Measurements from ENCODE around the gene OSBPL6. TPM values are rescaled to one million over a fixed set of nuclear protein-coding genes. Genes with fewer than 3 reads are reported as not detected.

The OSBPL6 gene
- total RNA-seq, 6 donors from 2014 or later = 2.0 to 35.4 (median 5.1) TPM

DNA sequence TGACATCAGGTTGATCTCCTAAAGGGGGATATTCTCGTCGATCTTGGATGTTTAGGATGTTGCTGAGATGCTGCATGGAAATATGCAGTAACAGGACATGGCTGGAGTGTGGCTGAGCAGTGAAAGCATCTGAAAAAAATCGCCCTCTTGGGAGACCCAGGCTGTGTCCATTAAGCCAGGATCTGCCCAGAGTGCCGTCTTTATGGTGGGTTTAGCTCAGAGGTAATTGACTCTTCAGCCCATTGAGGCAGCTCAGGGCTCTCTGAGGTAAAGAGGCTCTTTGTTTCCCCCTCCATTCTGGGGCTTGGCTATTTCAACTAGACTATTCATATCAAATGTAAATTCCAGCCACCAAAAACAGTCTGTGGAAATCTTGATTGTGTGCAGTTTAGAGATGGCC lies 26.5 kb downstream of the OSBPL6 start:
- ATAC-seq (ENCODE audit: low FRiP score in 2 of 2) = no peak
- 72 to 97% methylated on average over 3 to 4 of the region's 4 CpGs for WGBS, 2 donors
- no peak for DNase-seq
- H3K36me3 ChIP-seq = no peaks in the 10 kb centered on the region
- no peak overlapping the region for H3K27ac ChIP-seq
- no peaks in the 10 kb centered on the region for H3K27me3 ChIP-seq
- TF ChIP-seq POLR2AphosphoS5 (IDR thresholded peaks at IDR 0.05) (no peak), EP300 (IDR thresholded peaks at IDR 0.05) (no peak), POLR2A (IDR thresholded peaks at IDR 0.05) (no peak)
- TF ChIP-seq, protein P1, sequence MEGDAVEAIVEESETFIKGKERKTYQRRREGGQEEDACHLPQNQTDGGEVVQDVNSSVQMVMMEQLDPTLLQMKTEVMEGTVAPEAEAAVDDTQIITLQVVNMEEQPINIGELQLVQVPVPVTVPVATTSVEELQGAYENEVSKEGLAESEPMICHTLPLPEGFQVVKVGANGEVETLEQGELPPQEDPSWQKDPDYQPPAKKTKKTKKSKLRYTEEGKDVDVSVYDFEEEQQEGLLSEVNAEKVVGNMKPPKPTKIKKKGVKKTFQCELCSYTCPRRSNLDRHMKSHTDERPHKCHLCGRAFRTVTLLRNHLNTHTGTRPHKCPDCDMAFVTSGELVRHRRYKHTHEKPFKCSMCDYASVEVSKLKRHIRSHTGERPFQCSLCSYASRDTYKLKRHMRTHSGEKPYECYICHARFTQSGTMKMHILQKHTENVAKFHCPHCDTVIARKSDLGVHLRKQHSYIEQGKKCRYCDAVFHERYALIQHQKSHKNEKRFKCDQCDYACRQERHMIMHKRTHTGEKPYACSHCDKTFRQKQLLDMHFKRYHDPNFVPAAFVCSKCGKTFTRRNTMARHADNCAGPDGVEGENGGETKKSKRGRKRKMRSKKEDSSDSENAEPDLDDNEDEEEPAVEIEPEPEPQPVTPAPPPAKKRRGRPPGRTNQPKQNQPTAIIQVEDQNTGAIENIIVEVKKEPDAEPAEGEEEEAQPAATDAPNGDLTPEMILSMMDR (IDR thresholded peaks at IDR 0.05) = no peak
- no peaks in the 10 kb centered on the region for H3K9me3 ChIP-seq
- no peaks in the 10 kb centered on the region for H3K4me1 ChIP-seq
- no peak overlapping the region for H3K4me3 ChIP-seq

DNA sequence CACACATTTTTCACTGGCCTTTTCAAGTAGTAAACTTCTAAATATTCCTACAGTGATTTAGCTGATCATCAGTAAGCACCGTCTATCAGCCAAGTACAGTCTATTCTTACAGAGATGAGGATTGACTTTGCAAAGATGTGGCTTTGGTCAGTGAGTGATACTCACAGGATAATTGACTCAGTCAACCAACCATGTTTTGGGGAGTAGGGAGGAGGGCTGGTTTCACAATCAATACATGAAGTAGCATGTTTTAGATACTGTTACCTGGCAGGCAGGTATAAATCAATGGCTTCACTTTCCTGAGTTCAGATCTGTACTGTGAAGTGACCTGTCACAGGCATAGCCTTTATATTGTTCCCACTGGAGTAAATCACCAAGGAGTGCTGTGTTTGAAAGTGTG lies 27.2 kb downstream of the OSBPL6 start:
- Histone ChIP-seq H3K9me3 (no peaks in the 10 kb centered on the region), H3K4me3 (no peak overlapping the region), H3K36me3 (no peaks in the 10 kb centered on the region), H3K27ac (no peak overlapping the region), H3K27me3 (no peaks in the 10 kb centered on the region), H3K4me1 (no peaks in the 10 kb centered on the region)
- ATAC-seq (ENCODE audit: low FRiP score in 2 of 2) (no peak), DNase-seq (no peak)
- TF ChIP-seq POLR2AphosphoS5 (IDR thresholded peaks at IDR 0.05) (no peak), EP300 (IDR thresholded peaks at IDR 0.05) (no peak), POLR2A (IDR thresholded peaks at IDR 0.05) (no peak)
- TF ChIP-seq, protein P1 (IDR thresholded peaks at IDR 0.05) = no peak
- 80 to 94% methylated on average over 1 of the region's 1 CpG for WGBS, 2 donors

DNA sequence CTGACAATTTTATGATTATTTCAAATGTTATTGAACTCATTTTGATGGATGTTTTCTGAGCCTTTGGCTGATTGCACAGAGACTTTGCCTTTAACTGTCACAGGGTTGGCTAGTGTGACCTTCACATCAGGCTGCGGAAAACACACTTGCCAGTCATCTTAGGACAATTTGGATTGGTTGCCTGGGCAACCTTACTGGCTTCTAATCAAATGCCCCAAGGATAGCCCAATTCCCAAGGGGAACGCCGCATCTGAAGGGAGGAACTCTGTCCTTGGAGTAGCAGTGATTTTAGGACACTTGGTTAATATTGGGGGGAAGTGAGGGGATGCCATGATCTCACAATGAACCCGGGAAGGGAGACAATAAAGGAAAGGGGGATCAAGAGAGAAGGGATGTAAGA lies 29.5 kb downstream of the OSBPL6 start:
- H3K4me1 ChIP-seq = no peaks in the 10 kb centered on the region
- DNase-seq = no peak
- no peaks in the 10 kb centered on the region for H3K36me3 ChIP-seq
- no peak overlapping the region for H3K4me3 ChIP-seq
- WGBS, 2 donors = 87 to 90% methylated on average over 4 of the region's 4 CpGs
- TF ChIP-seq, protein P1 (IDR thresholded peaks at IDR 0.05) = no peak
- TF ChIP-seq POLR2A (IDR thresholded peaks at IDR 0.05) = no peak
- no peak for TF ChIP-seq EP300 (IDR thresholded peaks at IDR 0.05)
- TF ChIP-seq POLR2AphosphoS5 (IDR thresholded peaks at IDR 0.05) = no peak
- H3K27ac ChIP-seq = no peak overlapping the region
- no peak for ATAC-seq (ENCODE audit: low FRiP score in 2 of 2)
- H3K27me3 ChIP-seq = no peaks in the 10 kb centered on the region
- no peaks in the 10 kb centered on the region for H3K9me3 ChIP-seq

DNA sequence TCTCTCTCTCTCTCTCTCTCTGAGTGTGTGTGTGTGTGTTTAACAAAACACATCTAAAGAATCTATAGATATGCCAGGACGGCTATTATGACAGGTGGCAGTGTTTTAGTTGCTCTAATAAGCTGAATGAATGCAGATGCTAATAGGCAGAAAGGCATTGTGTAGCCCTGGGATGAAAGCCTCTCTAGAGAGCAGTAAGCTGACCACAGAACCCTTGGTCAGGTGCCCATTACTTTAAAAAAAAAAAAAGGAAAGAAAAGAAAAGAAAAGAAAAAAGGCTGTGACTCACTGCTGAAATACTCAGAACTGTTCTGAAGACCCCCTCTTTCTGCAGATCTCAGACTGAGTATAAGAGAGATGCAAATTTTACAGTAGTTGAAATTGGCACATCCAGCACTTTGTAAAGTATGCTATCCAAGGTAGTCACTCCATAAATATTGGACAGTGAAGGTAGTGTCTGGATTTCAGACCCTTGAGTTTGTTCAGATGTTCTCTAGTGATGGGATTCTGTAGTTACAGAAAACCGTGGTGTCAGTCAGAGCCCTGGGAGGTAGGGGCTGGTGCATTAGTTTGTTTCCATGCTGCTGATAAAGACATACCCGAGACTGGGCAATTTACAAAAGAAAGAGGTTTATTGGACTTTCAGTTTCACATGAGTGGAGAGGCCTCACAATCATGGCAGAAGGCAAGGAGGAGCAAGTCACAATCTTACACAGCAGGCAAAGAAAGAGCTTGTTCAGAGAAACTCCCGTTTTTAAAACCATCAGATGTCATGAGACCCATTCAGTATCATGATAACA lies 30.9 kb downstream of the OSBPL6 start:
- no peak for ATAC-seq (ENCODE audit: low FRiP score in 2 of 2)
- 78 to 86% methylated on average over 4 of the region's 4 CpGs for WGBS, 2 donors
- Histone ChIP-seq H3K27ac (no peak overlapping the region), H3K36me3 (no peaks in the 10 kb centered on the region), H3K4me3 (no peak overlapping the region), H3K9me3 (no peaks in the 10 kb centered on the region), H3K27me3 (no peaks in the 10 kb centered on the region), H3K4me1 (no peaks in the 10 kb centered on the region)
- no peak for DNase-seq
- TF ChIP-seq, protein P1 (IDR thresholded peaks at IDR 0.05) = no peak
- TF ChIP-seq EP300 (IDR thresholded peaks at IDR 0.05) (no peak), POLR2AphosphoS5 (IDR thresholded peaks at IDR 0.05) (no peak), POLR2A (IDR thresholded peaks at IDR 0.05) (no peak)

DNA sequence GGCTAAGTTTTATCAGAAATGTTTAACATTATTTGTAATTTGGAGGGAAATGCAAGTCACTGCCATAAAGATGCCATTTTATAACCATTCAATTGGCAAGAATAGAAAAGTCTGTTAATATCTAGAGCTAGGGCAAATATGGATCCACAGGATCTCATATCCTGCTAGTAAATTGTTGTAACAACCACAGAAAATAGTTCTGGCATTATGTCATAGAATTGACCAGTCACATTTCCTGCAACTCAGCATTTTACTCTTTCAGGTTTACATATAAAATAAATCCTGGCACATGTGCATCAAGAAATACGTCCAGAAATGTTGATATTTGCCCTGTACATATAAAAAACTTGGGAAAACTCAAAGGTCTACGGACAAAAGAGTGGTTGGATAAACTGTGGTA lies 32.9 kb downstream of the OSBPL6 start:
- no peaks in the 10 kb centered on the region for H3K36me3 ChIP-seq
- H3K27me3 ChIP-seq = no peaks in the 10 kb centered on the region
- WGBS, 2 donors = 73 to 78% methylated on average over 2 of the region's 2 CpGs
- H3K4me1 ChIP-seq = no peaks in the 10 kb centered on the region
- ATAC-seq (ENCODE audit: low FRiP score in 2 of 2) (no peak), DNase-seq (no peak)
- no peaks in the 10 kb centered on the region for H3K9me3 ChIP-seq
- TF ChIP-seq, protein P1 (IDR thresholded peaks at IDR 0.05) = no peak
- TF ChIP-seq POLR2A (IDR thresholded peaks at IDR 0.05) (no peak), POLR2AphosphoS5 (IDR thresholded peaks at IDR 0.05) (no peak), EP300 (IDR thresholded peaks at IDR 0.05) (no peak)
- H3K27ac ChIP-seq = no peak overlapping the region
- H3K4me3 ChIP-seq = no peak overlapping the region
